ENCODE data around the gene KLK3.
A peak's percentile ranks its signal among the peaks of the same experiment; 100 is the strongest.

KLK3 gene

DNA sequence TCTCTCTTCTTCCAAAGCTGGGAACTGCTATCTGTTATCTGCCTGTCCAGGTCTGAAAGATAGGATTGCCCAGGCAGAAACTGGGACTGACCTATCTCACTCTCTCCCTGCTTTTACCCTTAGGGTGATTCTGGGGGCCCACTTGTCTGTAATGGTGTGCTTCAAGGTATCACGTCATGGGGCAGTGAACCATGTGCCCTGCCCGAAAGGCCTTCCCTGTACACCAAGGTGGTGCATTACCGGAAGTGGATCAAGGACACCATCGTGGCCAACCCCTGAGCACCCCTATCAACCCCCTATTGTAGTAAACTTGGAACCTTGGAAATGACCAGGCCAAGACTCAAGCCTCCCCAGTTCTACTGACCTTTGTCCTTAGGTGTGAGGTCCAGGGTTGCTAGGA lies 5.1 kb downstream of the KLK3 start:
- Histone ChIP-seq H3K4me3 (ENCODE audit: low read depth, low read length) (no peak overlapping the region), H3K27me3 (ENCODE audit: insufficient read depth, low read depth, severe bottlenecking) (peaks cover 94% of the 10 kb centered on the region), H3K9me3 (ENCODE audit: severe bottlenecking) (no peaks in the 10 kb centered on the region), H3K27ac (no peak overlapping the region), H3K36me3 (no peaks in the 10 kb centered on the region)
- TF ChIP-seq CTCF (IDR thresholded peaks at IDR 0.05; ENCODE audit: low read depth, low read length): no peak
- no peak for DNase-seq

DNA sequence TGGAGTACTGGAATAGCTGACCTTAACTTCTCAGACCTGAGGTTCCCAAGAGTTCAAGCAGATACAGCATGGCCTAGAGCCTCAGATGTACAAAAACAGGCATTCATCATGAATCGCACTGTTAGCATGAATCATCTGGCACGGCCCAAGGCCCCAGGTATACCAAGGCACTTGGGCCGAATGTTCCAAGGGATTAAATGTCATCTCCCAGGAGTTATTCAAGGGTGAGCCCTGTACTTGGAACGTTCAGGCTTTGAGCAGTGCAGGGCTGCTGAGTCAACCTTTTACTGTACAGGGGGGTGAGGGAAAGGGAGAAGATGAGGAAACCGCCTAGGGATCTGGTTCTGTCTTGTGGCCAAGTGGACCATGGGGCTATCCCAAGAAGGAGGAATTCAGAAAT lies 6.3 kb downstream of the KLK3 start:
- Histone ChIP-seq H3K27me3 (ENCODE audit: insufficient read depth, low read depth, severe bottlenecking) (peaks cover 92% of the 10 kb centered on the region), H3K9me3 (ENCODE audit: severe bottlenecking) (no peaks in the 10 kb centered on the region), H3K27ac (no peak overlapping the region), H3K4me3 (ENCODE audit: low read depth, low read length) (no peak overlapping the region), H3K36me3 (no peaks in the 10 kb centered on the region)
- no peak for TF ChIP-seq CTCF (IDR thresholded peaks at IDR 0.05; ENCODE audit: low read depth, low read length)
- no peak for DNase-seq

DNA sequence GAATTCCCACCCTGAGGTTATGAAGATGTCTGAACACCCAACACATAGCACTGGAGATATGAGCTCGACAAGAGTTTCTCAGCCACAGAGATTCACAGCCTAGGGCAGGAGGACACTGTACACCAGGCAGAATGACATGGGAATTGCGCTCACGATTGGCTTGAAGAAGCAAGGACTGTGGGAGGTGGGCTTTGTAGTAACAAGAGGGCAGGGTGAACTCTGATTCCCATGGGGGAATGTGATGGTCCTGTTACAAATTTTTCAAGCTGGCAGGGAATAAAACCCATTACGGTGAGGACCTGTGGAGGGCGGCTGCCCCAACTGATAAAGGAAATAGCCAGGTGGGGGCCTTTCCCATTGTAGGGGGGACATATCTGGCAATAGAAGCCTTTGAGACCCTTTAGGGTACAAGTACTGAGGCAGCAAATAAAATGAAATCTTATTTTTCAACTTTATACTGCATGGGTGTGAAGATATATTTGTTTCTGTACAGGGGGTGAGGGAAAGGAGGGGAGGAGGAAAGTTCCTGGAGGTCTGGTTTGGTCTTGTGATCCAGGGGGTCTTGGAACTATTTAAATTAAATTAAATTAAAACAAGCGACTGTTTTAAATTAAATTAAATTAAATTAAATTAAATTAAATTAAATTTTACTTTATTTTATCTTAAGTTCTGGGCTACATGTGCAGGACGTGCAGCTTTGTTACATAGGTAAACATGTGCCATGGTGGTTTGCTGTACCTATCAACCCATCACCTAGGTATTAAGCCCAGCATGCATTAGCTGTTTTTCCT lies 7.0 kb downstream of the KLK3 start:
- no peak for TF ChIP-seq CTCF (IDR thresholded peaks at IDR 0.05; ENCODE audit: low read depth, low read length)
- H3K36me3 ChIP-seq: no peaks in the 10 kb centered on the region
- H3K4me3 ChIP-seq (ENCODE audit: low read depth, low read length): no peak overlapping the region
- H3K9me3 ChIP-seq (ENCODE audit: severe bottlenecking): no peaks in the 10 kb centered on the region
- H3K27me3 ChIP-seq (ENCODE audit: insufficient read depth, low read depth, severe bottlenecking): peaks cover 92% of the 10 kb centered on the region
- no peak overlapping the region for H3K27ac ChIP-seq
- DNase-seq: no peak

DNA sequence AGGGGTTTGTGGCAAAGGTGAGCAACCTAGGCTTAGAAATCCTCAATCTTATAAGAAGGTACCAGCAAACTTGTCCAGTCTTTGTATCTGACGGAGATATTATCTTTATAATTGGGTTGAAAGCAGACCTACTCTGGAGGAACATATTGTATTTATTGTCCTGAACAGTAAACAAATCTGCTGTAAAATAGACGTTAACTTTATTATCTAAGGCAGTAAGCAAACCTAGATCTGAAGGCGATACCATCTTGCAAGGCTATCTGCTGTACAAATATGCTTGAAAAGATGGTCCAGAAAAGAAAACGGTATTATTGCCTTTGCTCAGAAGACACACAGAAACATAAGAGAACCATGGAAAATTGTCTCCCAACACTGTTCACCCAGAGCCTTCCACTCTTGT lies 14.8 kb downstream of the KLK3 start:
- H3K36me3 ChIP-seq: no peaks in the 10 kb centered on the region
- DNase-seq: no peak
- peaks cover 9% of the 10 kb centered on the region for H3K9me3 ChIP-seq (ENCODE audit: severe bottlenecking)
- no peak overlapping the region for H3K27ac ChIP-seq
- H3K27me3 ChIP-seq (ENCODE audit: insufficient read depth, low read depth, severe bottlenecking): peaks cover 92% of the 10 kb centered on the region
- H3K4me3 ChIP-seq (ENCODE audit: low read depth, low read length): no peak overlapping the region
- no peak for TF ChIP-seq CTCF (IDR thresholded peaks at IDR 0.05; ENCODE audit: low read depth, low read length)

DNA sequence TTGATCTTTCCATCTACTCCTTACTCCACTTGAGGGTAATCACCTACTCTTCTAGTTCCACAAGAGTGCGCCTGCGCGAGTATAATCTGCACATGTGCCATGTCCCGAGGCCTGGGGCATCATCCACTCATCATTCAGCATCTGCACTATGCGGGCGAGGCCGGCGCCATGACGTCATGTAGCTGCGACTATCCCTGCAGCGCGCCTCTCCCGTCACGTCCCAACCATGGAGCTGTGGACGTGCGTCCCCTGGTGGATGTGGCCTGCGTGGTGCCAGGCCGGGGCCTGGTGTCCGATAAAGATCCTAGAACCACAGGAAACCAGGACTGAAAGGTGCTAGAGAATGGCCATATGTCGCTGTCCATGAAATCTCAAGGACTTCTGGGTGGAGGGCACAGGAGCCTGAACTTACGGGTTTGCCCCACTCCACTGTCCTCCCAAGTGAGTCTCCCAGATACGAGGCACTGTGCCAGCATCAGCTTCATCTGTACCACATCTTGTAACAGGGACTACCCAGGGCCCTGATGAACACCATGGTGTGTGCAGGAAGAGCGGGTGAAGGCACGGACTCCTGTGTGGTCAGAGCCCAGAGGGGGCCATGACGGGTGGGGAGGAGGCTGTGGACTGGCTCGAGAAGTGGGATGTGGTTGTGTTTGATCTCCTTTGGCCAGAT lies 15.8 kb downstream of the KLK3 start:
- H3K27ac ChIP-seq: no peak overlapping the region
- peak; percentile 77 for DNase-seq
- H3K27me3 ChIP-seq (ENCODE audit: insufficient read depth, low read depth, severe bottlenecking): peaks cover 94% of the 10 kb centered on the region
- H3K9me3 ChIP-seq (ENCODE audit: severe bottlenecking): peaks cover 9% of the 10 kb centered on the region
- no peak overlapping the region for H3K4me3 ChIP-seq (ENCODE audit: low read depth, low read length)
- peak; percentile 61 for TF ChIP-seq CTCF (IDR thresholded peaks at IDR 0.05; ENCODE audit: low read depth, low read length)
- H3K36me3 ChIP-seq: no peaks in the 10 kb centered on the region
